K562 treated with DMSO at 1 percent for 24 hours (cell line): ENCODE data around the gene C4BPB. TPM values are rescaled to one million over a fixed set of nuclear protein-coding genes. Genes with fewer than 3 reads are reported as not detected.

Source experiments
- total RNA-seq: library from RNA; unstranded; fragments of 300-600 nt; gene quantifications from 2 replicates; pipeline ENCODE4 v1.2.3, GENCODE V29; 2022; ENCODE audit warnings: low read depth; ENCODE audit not compliant: insufficient read depth

The C4BPB gene, protein sequence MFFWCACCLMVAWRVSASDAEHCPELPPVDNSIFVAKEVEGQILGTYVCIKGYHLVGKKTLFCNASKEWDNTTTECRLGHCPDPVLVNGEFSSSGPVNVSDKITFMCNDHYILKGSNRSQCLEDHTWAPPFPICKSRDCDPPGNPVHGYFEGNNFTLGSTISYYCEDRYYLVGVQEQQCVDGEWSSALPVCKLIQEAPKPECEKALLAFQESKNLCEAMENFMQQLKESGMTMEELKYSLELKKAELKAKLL
- not detected in 2 replicates for total RNA-seq

DNA sequence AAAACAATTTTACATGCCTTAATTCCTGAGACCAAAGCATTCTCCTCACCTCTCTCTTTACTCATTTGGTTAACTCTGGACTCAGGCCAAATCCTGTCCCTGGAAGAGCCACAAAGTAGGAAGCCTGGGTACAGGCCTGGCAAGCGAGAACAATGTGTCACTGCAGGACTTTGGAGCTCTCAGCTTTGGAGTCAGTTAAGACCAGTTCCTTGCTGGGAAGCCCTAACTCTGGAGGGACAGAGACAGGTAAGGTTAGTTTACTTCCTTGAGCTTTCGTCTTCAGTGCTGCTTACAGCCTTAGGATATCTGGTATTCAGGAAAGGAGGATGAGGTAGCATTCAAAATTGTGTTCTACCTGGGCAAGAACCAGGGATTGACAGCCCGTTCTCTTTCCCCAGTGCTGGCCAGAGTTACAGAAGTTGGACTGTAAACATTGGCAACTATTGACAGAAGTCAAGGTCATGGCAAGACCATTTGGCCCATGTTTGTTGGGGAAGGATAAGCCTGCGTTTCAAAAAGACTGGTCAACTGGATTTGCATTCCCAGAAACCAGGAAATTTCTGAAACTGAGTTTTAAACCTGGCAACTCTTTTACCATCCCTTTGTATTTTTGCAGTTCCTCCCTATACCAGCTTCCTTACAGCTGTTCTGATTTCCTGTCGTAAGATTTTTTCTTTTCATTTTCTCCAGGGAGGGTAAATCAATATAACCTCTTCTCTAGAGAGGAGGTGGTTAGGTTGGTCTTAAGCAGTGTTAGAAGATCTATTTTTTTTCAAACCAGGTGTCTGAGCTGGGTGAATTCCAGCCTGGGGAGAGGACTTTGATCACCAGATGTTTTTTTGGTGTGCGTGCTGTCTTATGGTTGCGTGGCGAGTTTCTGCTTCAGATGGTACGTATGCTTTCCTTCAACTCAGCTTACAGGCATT, at the start of gene C4BPB:
Gene C4BPB (plus strand): TSS at position 160 of the 926 bp plus-strand sequence. CDS start 672 bp downstream, at position 832.

DNA sequence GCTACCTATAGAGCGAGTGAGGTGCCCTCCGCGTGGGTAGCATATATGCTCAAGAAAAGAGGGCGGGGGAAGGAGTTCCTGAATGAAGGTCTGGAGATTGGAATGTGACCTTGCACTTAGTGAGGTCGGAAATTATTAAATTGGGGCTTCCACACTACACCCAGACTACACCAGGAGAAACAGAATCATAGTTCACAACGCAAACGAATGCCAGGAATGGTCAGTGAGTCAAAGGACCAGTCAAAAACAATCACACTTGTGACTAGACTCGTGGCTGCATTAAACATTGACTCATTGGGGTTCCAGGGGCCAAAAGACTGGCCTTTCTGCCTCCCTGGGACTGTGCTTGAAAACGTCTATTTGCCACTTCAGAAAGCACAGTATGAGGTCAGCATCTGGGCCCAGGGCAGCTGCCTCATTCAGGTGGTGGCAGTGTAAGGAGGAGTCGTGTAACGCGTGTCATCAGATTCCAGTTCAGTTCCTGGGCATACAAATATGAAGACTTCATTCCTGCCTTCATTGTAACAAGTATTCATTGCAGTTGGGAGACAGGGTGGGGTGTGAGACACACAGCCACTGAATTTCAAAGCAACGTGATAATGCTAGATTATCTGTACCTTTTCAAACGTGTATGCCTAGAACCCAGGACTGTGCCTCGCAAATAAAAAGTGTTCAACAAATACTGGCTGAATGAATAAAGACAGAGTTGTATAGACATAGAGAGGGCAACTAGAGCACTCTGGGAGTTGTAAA, 37.3 kb upstream of the C4BPB start, which contains the start of gene YOD1:
Gene YOD1 (minus strand): TSS at position 18 of the 753 bp plus-strand sequence. CDS start 178 bp downstream, outside the sequence.

DNA sequence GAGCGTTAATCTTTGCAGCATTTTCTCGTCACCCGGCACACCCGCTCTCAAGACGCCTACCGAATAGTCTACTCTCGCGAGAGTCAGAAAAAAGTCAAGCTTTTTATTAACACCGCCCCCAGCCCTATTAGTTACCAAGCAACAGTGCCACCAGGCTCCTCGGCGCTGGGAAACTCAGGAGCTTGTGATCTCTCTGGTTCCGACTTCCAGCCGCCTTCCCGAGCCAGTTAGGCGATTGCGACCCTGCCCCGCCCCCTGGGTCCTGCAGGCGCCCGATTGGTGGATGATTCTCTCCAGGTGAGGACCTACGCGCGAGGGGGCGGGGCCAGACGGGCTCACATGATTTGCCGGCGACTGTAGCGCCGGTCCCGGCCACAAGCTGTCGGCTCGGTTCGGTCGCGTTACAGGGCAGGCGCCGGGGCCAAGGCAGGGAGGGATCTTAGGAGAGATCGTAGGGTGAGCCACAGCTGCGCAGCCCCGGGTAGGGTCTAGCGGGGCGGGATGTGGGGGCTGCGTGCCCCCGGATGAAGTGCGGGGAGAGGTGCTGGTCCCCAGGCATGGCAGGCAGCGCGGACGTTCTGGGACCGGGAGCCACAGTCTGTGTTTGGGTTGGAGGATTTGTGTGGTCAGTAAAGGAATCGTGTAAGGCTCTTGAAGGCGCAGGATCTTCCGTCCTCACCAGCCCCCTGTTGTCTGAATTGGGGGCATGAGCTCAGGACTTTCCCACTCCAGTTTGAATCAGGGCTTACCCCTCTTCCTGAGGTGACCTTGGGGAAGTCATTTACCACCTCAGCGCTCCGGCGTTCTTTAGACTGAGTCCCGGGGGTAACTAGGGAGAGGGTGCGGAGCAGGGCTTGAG, 35.5 kb upstream of the C4BPB start, which contains the start of gene PFKFB2:
Gene PFKFB2 (plus strand): TSS at position 365 of the 859 bp plus-strand sequence. CDS start 1,443 bp downstream, outside the sequence.

DNA sequence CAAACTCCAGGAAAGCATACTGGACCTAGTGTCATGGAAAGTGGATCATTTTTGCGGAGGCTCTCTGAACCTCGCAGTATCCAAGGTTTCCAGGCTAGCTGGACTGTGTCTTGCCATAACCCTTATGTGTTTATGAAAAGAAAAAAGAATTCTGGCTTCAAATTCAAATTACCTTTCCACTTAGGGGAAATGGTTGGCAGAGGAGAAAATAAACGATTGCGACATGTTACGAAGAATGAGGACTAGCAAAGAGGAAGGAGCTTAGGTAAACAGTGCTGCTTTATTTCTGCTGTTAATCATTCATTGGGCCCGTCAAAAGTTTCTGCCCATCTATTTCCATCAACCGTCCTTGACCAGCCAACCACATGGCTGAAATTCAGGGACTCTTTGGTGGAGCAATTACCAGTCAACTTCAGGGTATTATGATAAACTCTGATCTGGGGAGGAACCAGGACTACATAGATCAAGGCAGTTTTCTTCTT, 15.3 kb downstream of the C4BPB start, which contains the start of gene C4BPA:
Gene C4BPA (plus strand): TSS at position 342 of the 482 bp plus-strand sequence. CDS start 8,793 bp downstream, outside the sequence.

Other genes with a start within 250 kb of the C4BPB start
- gene IL20, start 223.2 kb upstream of the C4BPB start, total RNA-seq, result not detected in 2 replicates
- gene IL24, start 191.4 kb upstream of the C4BPB start, total RNA-seq, result not detected in 2 replicates
- gene FCMR, start 166.9 kb upstream of the C4BPB start, total RNA-seq, result 0.80 and 1.00 TPM in 2 replicates
- gene PIGR, start 142.4 kb upstream of the C4BPB start, total RNA-seq, result 0.19 and 0.49 TPM in 2 replicates
- gene FCAMR, start 118.4 kb upstream of the C4BPB start, total RNA-seq, result not detected in 2 replicates
- gene C1orf116, start 56.1 kb upstream of the C4BPB start, total RNA-seq, result 3.2 and 3.4 TPM in 2 replicates
- 13.6 and 15.8 TPM in 2 replicates for gene YOD1, start 37.7 kb upstream of the C4BPB start, total RNA-seq
- gene PFKFB2, start 35.6 kb upstream of the C4BPB start, total RNA-seq, result 16.9 and 18.7 TPM in 2 replicates
- 0.19 TPM in 1 of 2 replicates, not detected in the other for gene C4BPA, start 15.4 kb downstream of the C4BPB start, total RNA-seq
- gene CD55, start 232.8 kb downstream of the C4BPB start, total RNA-seq, result 41.9 and 47.1 TPM in 2 replicates